IMR-90 (cell line): ENCODE data around the gene BICD1. TPM values are rescaled to one million over a fixed set of nuclear protein-coding genes. Genes with fewer than 3 reads are reported as not detected.

ENCODE experiments used
- ATAC-seq: fragments of 200-7000 bp; cut with Tn5 transposase; 2 replicates; pipeline ENCODE4 v1.9.1; 2020; ENCODE audit warnings: low read depth, mild to moderate bottlenecking, moderate library complexity
- BruUV-seq: library from RNA; stranded (reverse); fragments of 400-500 nt; replicated peaks from 2 replicates; lab custom pipeline; 2021; lab: Mats Ljungman, UMichigan
- CTCF ChIA-PET: fragments of 300-600 bp; formaldehyde crosslinking; extraction: SDS; loops from one replicate; lab custom pipeline; 2021; ENCODE audit warnings: antibody characterized with exemption; lab: Yijun Ruan, JAX
- POLR2A ChIA-PET: fragments of 300-600 bp; sonication (Branson Sonifier 250); formaldehyde crosslinking; loops from one replicate; lab custom pipeline; 2022; ENCODE audit warnings: antibody characterized with exemption; ENCODE audit not compliant: unreplicated experiment; lab: Charles Lee
- DNase-seq: peaks from one replicate; pipeline ENCODE4 v3.0.0; 2013
- H2AFZ ChIP-seq: replicated peaks from 2 replicates; pipeline ENCODE3; 2013; ENCODE audit warnings: low read length, mild to moderate bottlenecking; ENCODE audit not compliant: poor library complexity
- H2AK5ac ChIP-seq: 2 replicates; pipeline ENCODE4 v1.6.1; 2013; ENCODE audit warnings: low read depth, low read length, inconsistent platforms
- H2AK9ac ChIP-seq: replicated peaks from 2 replicates; pipeline ENCODE3; 2013; ENCODE audit warnings: mild to moderate bottlenecking, low read depth, low read length, moderate library complexity; ENCODE audit not compliant: poor library complexity
- H2BK120ac ChIP-seq: 2 replicates; pipeline ENCODE4 v1.6.1; 2013; ENCODE audit warnings: low read depth, low read length, inconsistent platforms
- H2BK15ac ChIP-seq: 3 replicates; pipeline ENCODE4 v1.6.1; 2013; ENCODE audit warnings: low read depth, low read length, inconsistent platforms
- H2BK20ac ChIP-seq: 2 replicates; pipeline ENCODE4 v1.6.1; 2013; ENCODE audit warnings: low read depth, mild to moderate bottlenecking, inconsistent platforms, low read length, moderate library complexity
- H2BK5ac ChIP-seq: 2 replicates; pipeline ENCODE4 v1.6.1; 2013; ENCODE audit warnings: mild to moderate bottlenecking, low read depth, low read length, inconsistent platforms; ENCODE audit not compliant: poor library complexity, severe bottlenecking
- H3K14ac ChIP-seq: replicated peaks from 2 replicates; pipeline ENCODE4 v1.6.1; 2013; ENCODE audit warnings: low read depth, low read length, inconsistent platforms
- H3K18ac ChIP-seq: 2 replicates; pipeline ENCODE4 v1.6.1; 2013; ENCODE audit warnings: low read depth, low read length, control low read depth
- H3K23ac ChIP-seq: 2 replicates; pipeline ENCODE4 v1.6.1; 2013; ENCODE audit warnings: low read depth, low read length, inconsistent platforms
- H3K27ac ChIP-seq: 2 replicates; pipeline ENCODE4 v1.5.1; 2013; ENCODE audit warnings: mild to moderate bottlenecking, control low read depth, low read length; ENCODE audit not compliant: insufficient read depth
- H3K27me3 ChIP-seq: 2 replicates; pipeline ENCODE4 v1.6.1; 2013; ENCODE audit warnings: low read length; ENCODE audit not compliant: control insufficient read depth, insufficient read depth
- H3K36me3 ChIP-seq: 2 replicates; pipeline ENCODE4 v1.6.1; 2013; ENCODE audit warnings: low read length, mixed read lengths; ENCODE audit not compliant: control insufficient read depth, insufficient read depth
- H3K4ac ChIP-seq: 2 replicates; pipeline ENCODE4 v1.6.1; 2013; ENCODE audit warnings: low read depth, low read length, inconsistent platforms
- H3K4me1 ChIP-seq: 2 replicates; pipeline ENCODE4 v1.6.1; 2013; ENCODE audit warnings: low read length, mixed read lengths; ENCODE audit not compliant: control insufficient read depth, insufficient read depth
- H3K4me2 ChIP-seq: 2 replicates; pipeline ENCODE4 v1.6.1; 2013; ENCODE audit warnings: low read depth, mild to moderate bottlenecking, control low read depth, low read length, moderate library complexity
- H3K4me3 ChIP-seq: 2 replicates; pipeline ENCODE4 v1.5.1; 2013; ENCODE audit warnings: low read depth, mild to moderate bottlenecking, control low read depth, low read length, moderate library complexity; ENCODE audit not compliant: insufficient read depth
- H3K56ac ChIP-seq: 2 replicates; pipeline ENCODE4 v1.6.1; 2013; ENCODE audit warnings: low read length, inconsistent platforms; ENCODE audit not compliant: insufficient read depth; ENCODE audit errors: extremely low read depth
- H3K79me1 ChIP-seq, 2 experiments: 2 replicates each; pipeline ENCODE4 v1.6.1; 2013; ENCODE audit warnings: low read length in 2 of 2, inconsistent platforms in 1 of 2, low read depth in 1 of 2
- H3K9ac ChIP-seq: 2 replicates; pipeline ENCODE4 v1.6.1; 2013; ENCODE audit warnings: low read depth, low read length, control low read depth
- H3K9me1 ChIP-seq: 2 replicates; pipeline ENCODE4 v1.6.1; 2013; ENCODE audit warnings: low read length, inconsistent platforms; ENCODE audit not compliant: insufficient read depth
- H3K9me3 ChIP-seq: 2 replicates; pipeline ENCODE4 v1.6.1; 2013; ENCODE audit warnings: low read length; ENCODE audit not compliant: control insufficient read depth, insufficient read depth
- H4K20me1 ChIP-seq: 2 replicates; pipeline ENCODE4 v1.6.1; 2013; ENCODE audit warnings: low read length, inconsistent platforms; ENCODE audit not compliant: insufficient read depth
- H4K5ac ChIP-seq: 2 replicates; pipeline ENCODE4 v1.6.1; 2013; ENCODE audit warnings: mild to moderate bottlenecking, low read depth, low read length, control low read depth
- H4K8ac ChIP-seq, 2 experiments: 2 replicates each; pipeline ENCODE4 v1.6.1; 2013; ENCODE audit warnings: low read depth in 2 of 2, low read length in 2 of 2, control low read depth in 1 of 2, inconsistent platforms in 1 of 2
- H4K91ac ChIP-seq: 2 replicates; pipeline ENCODE4 v1.6.1; 2013; ENCODE audit warnings: low read depth, low read length, inconsistent platforms; ENCODE audit not compliant: insufficient read depth
- BHLHE40 ChIP-seq: fragments of 150-350 bp; IDR thresholded peaks from 2 replicates; pipeline ENCODE4 v1.6.1; 2016; ENCODE audit warnings: mild to moderate bottlenecking, low read depth, low read length
- CHD1 ChIP-seq: IDR thresholded peaks from 2 replicates; pipeline ENCODE4 v1.6.1; 2012; ENCODE audit warnings: low read depth, low read length, improper control_type of control experiment
- FOS ChIP-seq: fragments of 150-350 bp; IDR thresholded peaks from 2 replicates; pipeline ENCODE4 v1.6.1; 2016; ENCODE audit warnings: low read depth, low read length
- MAFK ChIP-seq: IDR thresholded peaks from 2 replicates; pipeline ENCODE4 v1.6.1; 2012; ENCODE audit warnings: low read depth, low read length, improper control_type of control experiment
- MXI1 ChIP-seq: IDR thresholded peaks from 2 replicates; pipeline ENCODE4 v1.6.1; 2012; ENCODE audit warnings: low read depth, mild to moderate bottlenecking, low read length, moderate library complexity, borderline replicate concordance
- POLR2A ChIP-seq: IDR thresholded peaks from 2 replicates; pipeline ENCODE4 v1.6.1; 2012; ENCODE audit warnings: mild to moderate bottlenecking, low read depth, low read length
- RAD21 ChIP-seq: IDR thresholded peaks from 2 replicates; pipeline ENCODE4 v1.6.1; 2012; ENCODE audit warnings: low read length, improper control_type of control experiment
- RCOR1 ChIP-seq: IDR thresholded peaks from 2 replicates; pipeline ENCODE4 v1.6.1; 2012; ENCODE audit warnings: mild to moderate bottlenecking, low read length, improper control_type of control experiment; ENCODE audit not compliant: insufficient replicate concordance
- RFX5 ChIP-seq: IDR thresholded peaks from 2 replicates; pipeline ENCODE4 v1.8.0; 2012; ENCODE audit warnings: low read depth, mild to moderate bottlenecking, low read length, moderate library complexity
- SMC3 ChIP-seq: fragments of 150-350 bp; IDR thresholded peaks from 2 replicates; pipeline ENCODE4 v1.6.1; 2016; ENCODE audit warnings: low read depth, mild to moderate bottlenecking, antibody characterized with exemption, low read length, moderate library complexity
- WGBS, 2 experiments: methylation state at CpG; one replicate each; pipeline versions ENCODE4 v1.1.5 to v1.1.7; 2013; ENCODE audit warnings: missing lambda C conversion rate in 2 of 2; ENCODE audit not compliant: insufficient read length in 1 of 2; ENCODE audit errors: extremely low coverage in 2 of 2; 5-methylcytosine and 5-hydroxymethylcytosine counted together
- dilution Hi-C: fragments of 300-500 bp; cut with HindIII; formaldehyde crosslinking; loops from one replicate; pipeline ENCODE4 v1.14.3; 2018; ENCODE audit warnings: low sequenced_read_pairs; ENCODE audit not compliant: unreplicated experiment
- in situ Hi-C: fragments of 300-500 bp; cut with MboI; formaldehyde crosslinking; loops from 3 replicates; pipeline ENCODE4 v1.14.3; 2019; ENCODE audit warnings: low sequenced_read_pairs, inconsistent platforms, mixed read lengths
- intact Hi-C: fragments of 100-400 bp; cut with micrococcal nuclease; formaldehyde crosslinking; loops from 2 replicates; pipeline ENCODE4 v1.10.0; 2022
- polyA plus RNA-seq, 3 experiments: library from polyadenylated mRNA; depleted of rRNA; stranded (reverse); fragments of >200 nt; gene quantifications; 2 replicates each; pipeline ENCODE4 v1.2.3, GENCODE V29; 2012; ENCODE audit warnings: low replicate concordance in 1 of 3
- total RNA-seq: library from RNA; depleted of rRNA; stranded (reverse); fragments of >200 nt; gene quantifications from 2 replicates; pipeline ENCODE4 v1.2.3, GENCODE V29; 2012
- TF ChIP-seq, protein P1 (sequence below): fragments of 150-350 bp; IDR thresholded peaks from 2 replicates; pipeline ENCODE4 v1.6.1; 2016; ENCODE audit warnings: low read depth, mild to moderate bottlenecking, low read length, moderate library complexity, borderline replicate concordance
- TF ChIP-seq, protein P2 (sequence below): conservative IDR thresholded peaks from 2 replicates; pipeline ENCODE4 v1.5.1; 2012; ENCODE audit warnings: mild to moderate bottlenecking, low read depth, low read length, improper control_type of control experiment
- TF ChIP-seq, protein P3 (sequence below): fragments of 150-350 bp; IDR thresholded peaks from 2 replicates; pipeline ENCODE4 v1.6.1; 2017; ENCODE audit warnings: mild to moderate bottlenecking, antibody characterized with exemption, low read length, low read depth

The BICD1 gene
- total and polyA plus RNA-seq, 2 of the 4 experiments (the other 2 are of a cell fraction): 17.2 to 21.8 TPM

DNA sequence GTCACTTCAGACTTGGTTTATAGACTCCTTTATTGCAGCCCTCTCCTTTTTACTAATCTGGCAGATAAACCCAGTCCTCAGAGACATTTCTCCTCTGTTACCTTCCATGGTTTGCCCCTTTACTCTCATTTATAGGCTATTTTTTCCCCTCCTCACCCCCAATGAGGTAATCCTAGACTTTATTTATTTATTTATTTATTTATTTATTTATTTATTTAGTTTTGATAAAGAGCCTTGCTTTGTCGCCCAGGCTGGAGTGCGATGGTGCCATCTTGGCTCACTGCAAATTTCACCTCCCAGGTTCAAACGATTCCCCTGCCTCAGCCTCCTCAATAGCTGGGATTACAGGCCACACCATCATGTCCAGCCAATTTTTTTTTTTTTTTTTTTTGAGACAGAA, 301.1 kb downstream of the BICD1 start:
- Histone ChIP-seq H2AK5ac (no peak overlapping the region), H3K4me1 (no peaks in the 10 kb centered on the region), H3K4me2 (no peak overlapping the region), H4K20me1 (no peaks in the 10 kb centered on the region), H4K91ac (no peak overlapping the region), H3K36me3 (no peaks in the 10 kb centered on the region), H3K9me1 (no peaks in the 10 kb centered on the region), H3K4me3 (no peak overlapping the region), H3K56ac (no peak overlapping the region), H3K14ac (no peak overlapping the region), H2BK5ac (no peak overlapping the region), H3K9ac (no peak overlapping the region), H2AK9ac (no peak overlapping the region), H2AFZ (no peak overlapping the region), H3K27me3 (peaks cover 15% of the 10 kb centered on the region), H3K27ac (no peak overlapping the region), H2BK15ac (no peak overlapping the region), H4K8ac (no peak overlapping the region), H2BK20ac (no peak overlapping the region), H3K18ac (no peak overlapping the region), H3K79me1 (no peaks in the 10 kb centered on the region), H3K4ac (no peak overlapping the region), H3K23ac (no peak overlapping the region), H4K5ac (no peak overlapping the region), H2BK120ac (no peak overlapping the region), H3K9me3 (no peaks in the 10 kb centered on the region)
- ChIA-PET CTCF (interaction anchor here (0.8 kb wide), 1 partner anchor 95 kb away, joined by 4 read pairs; no protein-coding TSS in a partner anchor), POLR2A (no interaction called here)
- dilution Hi-C loops (no loop called here), intact Hi-C loops (no loop called here), in situ Hi-C loops (no loop called here)
- TF ChIP-seq BHLHE40 (no peak), FOS (no peak), CHD1 (no peak), MXI1 (no peak), SMC3 (no peak), POLR2A (no peak), RCOR1 (no peak), MAFK (no peak), RAD21 (no peak), RFX5 (no peak)
- TF ChIP-seq, protein P1, sequence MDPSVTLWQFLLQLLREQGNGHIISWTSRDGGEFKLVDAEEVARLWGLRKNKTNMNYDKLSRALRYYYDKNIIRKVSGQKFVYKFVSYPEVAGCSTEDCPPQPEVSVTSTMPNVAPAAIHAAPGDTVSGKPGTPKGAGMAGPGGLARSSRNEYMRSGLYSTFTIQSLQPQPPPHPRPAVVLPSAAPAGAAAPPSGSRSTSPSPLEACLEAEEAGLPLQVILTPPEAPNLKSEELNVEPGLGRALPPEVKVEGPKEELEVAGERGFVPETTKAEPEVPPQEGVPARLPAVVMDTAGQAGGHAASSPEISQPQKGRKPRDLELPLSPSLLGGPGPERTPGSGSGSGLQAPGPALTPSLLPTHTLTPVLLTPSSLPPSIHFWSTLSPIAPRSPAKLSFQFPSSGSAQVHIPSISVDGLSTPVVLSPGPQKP: no peak
- TF ChIP-seq, protein P2, sequence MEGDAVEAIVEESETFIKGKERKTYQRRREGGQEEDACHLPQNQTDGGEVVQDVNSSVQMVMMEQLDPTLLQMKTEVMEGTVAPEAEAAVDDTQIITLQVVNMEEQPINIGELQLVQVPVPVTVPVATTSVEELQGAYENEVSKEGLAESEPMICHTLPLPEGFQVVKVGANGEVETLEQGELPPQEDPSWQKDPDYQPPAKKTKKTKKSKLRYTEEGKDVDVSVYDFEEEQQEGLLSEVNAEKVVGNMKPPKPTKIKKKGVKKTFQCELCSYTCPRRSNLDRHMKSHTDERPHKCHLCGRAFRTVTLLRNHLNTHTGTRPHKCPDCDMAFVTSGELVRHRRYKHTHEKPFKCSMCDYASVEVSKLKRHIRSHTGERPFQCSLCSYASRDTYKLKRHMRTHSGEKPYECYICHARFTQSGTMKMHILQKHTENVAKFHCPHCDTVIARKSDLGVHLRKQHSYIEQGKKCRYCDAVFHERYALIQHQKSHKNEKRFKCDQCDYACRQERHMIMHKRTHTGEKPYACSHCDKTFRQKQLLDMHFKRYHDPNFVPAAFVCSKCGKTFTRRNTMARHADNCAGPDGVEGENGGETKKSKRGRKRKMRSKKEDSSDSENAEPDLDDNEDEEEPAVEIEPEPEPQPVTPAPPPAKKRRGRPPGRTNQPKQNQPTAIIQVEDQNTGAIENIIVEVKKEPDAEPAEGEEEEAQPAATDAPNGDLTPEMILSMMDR: no peak
- TF ChIP-seq, protein P3, sequence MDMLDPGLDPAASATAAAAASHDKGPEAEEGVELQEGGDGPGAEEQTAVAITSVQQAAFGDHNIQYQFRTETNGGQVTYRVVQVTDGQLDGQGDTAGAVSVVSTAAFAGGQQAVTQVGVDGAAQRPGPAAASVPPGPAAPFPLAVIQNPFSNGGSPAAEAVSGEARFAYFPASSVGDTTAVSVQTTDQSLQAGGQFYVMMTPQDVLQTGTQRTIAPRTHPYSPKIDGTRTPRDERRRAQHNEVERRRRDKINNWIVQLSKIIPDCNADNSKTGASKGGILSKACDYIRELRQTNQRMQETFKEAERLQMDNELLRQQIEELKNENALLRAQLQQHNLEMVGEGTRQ: no peak
- WGBS, 2 experiments: 100% methylated on average over 2 of the region's 3 CpGs; no CpG with 5 or more reads in 1 of the 2 experiments
- ATAC-seq (no peak), DNase-seq (no peak)
- BruUV-seq: no TSS peak
